T-helper 17 cell (primary cell): ENCODE data around the gene DGKB. TPM values are rescaled to one million over a fixed set of nuclear protein-coding genes. Genes with fewer than 3 reads are reported as not detected.

Experiments
- ATAC-seq: fragments of 150-1000 bp; cut with Tn5 transposase; 2 replicates; pipeline ENCODE4 v1.10.0; 2021; ENCODE audit warnings: mild to moderate bottlenecking, moderate library complexity
- DNase-seq, 3 donors: peaks; one replicate each; pipeline versions ENCODE4 v3.0.0 to v3.0.0-alpha.2; 2020 to 2021
- H3K9me3 ChIP-seq: one replicate; pipeline ENCODE4 v1.7.0; 2013; ENCODE audit warnings: low read length, mild to moderate bottlenecking; ENCODE audit not compliant: control insufficient read depth, poor library complexity, severe bottlenecking
- H3K27ac Mint-ChIP-seq: one replicate; pipeline ENCODE4 v1.8.0; 2022; ENCODE audit warnings: mild to moderate bottlenecking, moderate library complexity, mixed read lengths
- H3K27me3 Mint-ChIP-seq: one replicate; pipeline ENCODE4 v1.8.0; 2022; ENCODE audit warnings: mixed read lengths
- H3K36me3 Mint-ChIP-seq: one replicate; pipeline ENCODE4 v1.8.0; 2022; ENCODE audit warnings: low read depth, mixed read lengths
- H3K4me1 Mint-ChIP-seq: one replicate; pipeline ENCODE4 v1.8.0; 2022; ENCODE audit warnings: mild to moderate bottlenecking, mixed read lengths
- H3K4me3 Mint-ChIP-seq: one replicate; pipeline ENCODE4 v1.8.0; 2022; ENCODE audit warnings: mild to moderate bottlenecking, moderate library complexity, mixed read lengths
- total RNA-seq, 4 donors: library from RNA in 2 of 4; stranded (reverse) in 2 of 4; gene quantifications; one replicate each; pipeline ENCODE4 v1.2.3 and lab custom pipeline; 2022 to 2026

Gene DGKB
- total RNA-seq, 2 donors from 2014 or later = not detected

GRCh38 chr7:14260011-14260410 is 642.5 kb downstream of the DGKB start:
- DNase-seq (no peak), ATAC-seq (no peak)
- peaks cover 3% of the 10 kb centered on the region for H3K4me1 Mint-ChIP-seq
- peaks cover 8% of the 10 kb centered on the region for H3K27me3 Mint-ChIP-seq
- no peaks in the 10 kb centered on the region for H3K9me3 ChIP-seq
- H3K36me3 Mint-ChIP-seq = peaks cover 2% of the 10 kb centered on the region
- H3K27ac Mint-ChIP-seq = no peak overlapping the region
- no peak overlapping the region for H3K4me3 Mint-ChIP-seq

- peaks cover 4% of the 10 kb centered on the region for H3K4me1 Mint-ChIP-seq
- H3K9me3 ChIP-seq = no peaks in the 10 kb centered on the region
- no peak for DNase-seq
- peaks cover 2% of the 10 kb centered on the region for H3K36me3 Mint-ChIP-seq
- H3K4me3 Mint-ChIP-seq = no peak overlapping the region
- peaks cover 10% of the 10 kb centered on the region for H3K27me3 Mint-ChIP-seq
- ATAC-seq = no peak
- no peak overlapping the region for H3K27ac Mint-ChIP-seq
These were observed 643.7 kb downstream of the DGKB start for GRCh38 chr7:14258861-14259260.

GRCh38 chr7:14258441-14258840 is 644.1 kb downstream of the DGKB start:
- Mint-ChIP-seq H3K4me1 (peaks cover 6% of the 10 kb centered on the region), H3K4me3 (no peak overlapping the region), H3K27me3 (peaks cover 13% of the 10 kb centered on the region), H3K36me3 (peaks cover 2% of the 10 kb centered on the region), H3K27ac (no peak overlapping the region)
- no peaks in the 10 kb centered on the region for H3K9me3 ChIP-seq
- DNase-seq (no peak), ATAC-seq (no peak)

DNA sequence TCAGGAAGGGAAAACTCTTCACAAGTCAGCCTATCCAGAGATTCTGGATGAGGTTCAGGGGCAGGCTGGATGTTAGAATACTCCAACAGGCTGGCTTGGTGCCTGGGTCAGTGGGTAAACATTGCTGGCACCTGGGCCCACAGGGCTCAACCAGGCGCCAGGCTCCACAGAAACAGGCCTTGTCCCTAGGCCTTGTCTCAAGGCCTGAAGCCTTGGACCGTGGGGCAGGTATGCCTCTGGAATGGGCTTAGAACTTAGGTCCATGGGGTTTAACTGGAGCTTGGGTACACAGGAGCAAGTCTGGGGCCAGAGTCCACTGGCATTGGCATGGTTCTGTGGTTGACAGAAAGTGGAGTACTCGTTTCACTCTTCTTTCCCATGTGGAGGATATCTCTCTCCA is 650.1 kb downstream of the DGKB start:
- no peak for DNase-seq
- peaks cover 2% of the 10 kb centered on the region for H3K36me3 Mint-ChIP-seq

DNA sequence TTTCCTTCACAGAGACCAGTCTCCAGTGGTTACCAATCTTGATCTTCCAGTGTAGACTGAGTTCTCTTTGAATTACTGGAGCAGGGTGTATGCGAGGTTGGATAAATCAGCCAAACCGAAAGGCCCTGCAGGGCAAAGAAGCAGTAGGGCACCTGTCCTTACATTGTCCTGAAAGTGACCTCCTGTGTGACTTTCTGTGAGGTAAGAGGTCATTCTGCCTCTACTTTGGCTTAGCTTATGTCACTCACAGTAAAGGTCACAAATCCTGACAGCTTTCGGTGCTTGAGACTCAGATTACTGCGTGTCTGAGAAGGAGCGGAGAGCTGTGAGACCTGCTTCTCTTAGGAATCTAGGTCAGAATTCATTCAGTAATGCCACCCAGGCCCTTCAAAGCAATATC is 660.4 kb downstream of the DGKB start:
- H3K27me3 Mint-ChIP-seq = no peaks in the 10 kb centered on the region
- H3K4me1 Mint-ChIP-seq = no peaks in the 10 kb centered on the region
- no peak overlapping the region for H3K4me3 Mint-ChIP-seq
- DNase-seq = no peak
- H3K27ac Mint-ChIP-seq = no peak overlapping the region
- ATAC-seq = no peak
- H3K9me3 ChIP-seq = no peaks in the 10 kb centered on the region
- H3K36me3 Mint-ChIP-seq = no peaks in the 10 kb centered on the region

More for the DNA sequence above, 650.1 kb downstream of the DGKB start:
- peaks cover 13% of the 10 kb centered on the region for H3K27me3 Mint-ChIP-seq
- H3K4me3 Mint-ChIP-seq = no peak overlapping the region
- ATAC-seq = no peak
- no peak overlapping the region for H3K27ac Mint-ChIP-seq
- peaks cover 2% of the 10 kb centered on the region for H3K9me3 ChIP-seq
- peaks cover 6% of the 10 kb centered on the region for H3K4me1 Mint-ChIP-seq

DNA sequence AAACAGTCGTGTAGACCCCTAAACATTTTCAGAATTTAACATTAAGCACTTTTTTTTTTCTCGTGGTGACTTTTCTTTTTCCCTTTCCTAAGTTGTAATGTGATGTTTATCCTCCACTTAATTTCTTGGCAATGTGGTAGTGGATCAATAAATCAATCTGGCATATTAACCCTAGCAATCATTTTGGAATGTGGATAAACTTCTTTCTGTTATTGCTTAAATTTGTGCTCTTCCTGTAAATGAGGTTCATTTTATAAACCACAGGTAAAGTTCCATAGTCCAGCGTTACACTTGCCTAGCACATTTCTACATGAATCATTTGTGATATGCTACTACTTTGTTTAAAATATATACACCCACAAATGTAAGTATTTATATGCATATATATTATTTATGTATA is 665.7 kb downstream of the DGKB start:
- ATAC-seq (no peak), DNase-seq (no peak)
- Mint-ChIP-seq H3K4me1 (no peaks in the 10 kb centered on the region), H3K27ac (no peak overlapping the region), H3K4me3 (no peak overlapping the region), H3K27me3 (peaks cover 6% of the 10 kb centered on the region), H3K36me3 (no peaks in the 10 kb centered on the region)
- no peaks in the 10 kb centered on the region for H3K9me3 ChIP-seq

- no peak for DNase-seq
- H3K27ac Mint-ChIP-seq = no peak overlapping the region
- ATAC-seq = no peak
- H3K4me3 Mint-ChIP-seq = no peak overlapping the region
- H3K27me3 Mint-ChIP-seq = peaks cover 6% of the 10 kb centered on the region
- H3K4me1 Mint-ChIP-seq = no peaks in the 10 kb centered on the region
- H3K9me3 ChIP-seq = no peaks in the 10 kb centered on the region
- no peaks in the 10 kb centered on the region for H3K36me3 Mint-ChIP-seq
These were observed 667.5 kb downstream of the DGKB start for GRCh38 chr7:14235056-14235455.

DNA sequence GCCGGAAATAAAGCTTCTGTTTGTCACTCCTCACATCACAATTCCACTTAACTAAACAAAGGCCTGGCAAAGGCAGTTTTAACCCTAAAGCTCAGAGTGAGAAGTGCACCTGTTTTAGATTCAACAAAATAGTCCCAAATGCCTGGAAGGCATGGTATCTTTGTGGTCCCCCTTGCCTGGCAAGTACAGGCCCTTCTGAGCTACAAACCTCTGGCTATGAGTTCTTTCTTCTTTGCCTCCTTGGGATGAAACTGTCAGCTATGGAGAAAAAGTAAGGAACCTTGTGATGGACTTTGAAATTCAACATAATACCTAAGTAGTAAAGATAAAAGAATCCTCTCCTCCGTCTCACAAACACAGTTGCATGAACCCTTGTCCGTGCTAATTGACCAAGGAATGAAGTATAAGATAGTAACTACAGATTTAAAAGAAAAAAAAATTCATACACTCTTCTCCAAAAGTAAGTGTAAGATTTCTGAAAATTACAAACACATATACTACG is 668.6 kb downstream of the DGKB start:
- peaks cover 6% of the 10 kb centered on the region for H3K27me3 Mint-ChIP-seq
- H3K27ac Mint-ChIP-seq = no peak overlapping the region
- ATAC-seq = no peak
- no peak overlapping the region for H3K4me3 Mint-ChIP-seq
- H3K4me1 Mint-ChIP-seq = no peaks in the 10 kb centered on the region
- no peaks in the 10 kb centered on the region for H3K9me3 ChIP-seq
- no peak for DNase-seq
- H3K36me3 Mint-ChIP-seq = no peaks in the 10 kb centered on the region

GRCh38 chr7:14233076-14233867 is 669.3 kb downstream of the DGKB start:
- no peaks in the 10 kb centered on the region for H3K36me3 Mint-ChIP-seq
- H3K27me3 Mint-ChIP-seq = peaks cover 6% of the 10 kb centered on the region
- no peaks in the 10 kb centered on the region for H3K9me3 ChIP-seq
- H3K4me3 Mint-ChIP-seq = no peak overlapping the region
- H3K4me1 Mint-ChIP-seq = no peaks in the 10 kb centered on the region
- ATAC-seq (no peak), DNase-seq (no peak)
- no peak overlapping the region for H3K27ac Mint-ChIP-seq

- no peak overlapping the region for H3K27ac Mint-ChIP-seq
- H3K4me3 Mint-ChIP-seq = no peak overlapping the region
- no peaks in the 10 kb centered on the region for H3K4me1 Mint-ChIP-seq
- peaks cover 6% of the 10 kb centered on the region for H3K27me3 Mint-ChIP-seq
- H3K36me3 Mint-ChIP-seq = no peaks in the 10 kb centered on the region
- H3K9me3 ChIP-seq = no peaks in the 10 kb centered on the region
- DNase-seq (no peak), ATAC-seq (no peak)
These were observed 673.5 kb downstream of the DGKB start for GRCh38 chr7:14229047-14229446.

DNA sequence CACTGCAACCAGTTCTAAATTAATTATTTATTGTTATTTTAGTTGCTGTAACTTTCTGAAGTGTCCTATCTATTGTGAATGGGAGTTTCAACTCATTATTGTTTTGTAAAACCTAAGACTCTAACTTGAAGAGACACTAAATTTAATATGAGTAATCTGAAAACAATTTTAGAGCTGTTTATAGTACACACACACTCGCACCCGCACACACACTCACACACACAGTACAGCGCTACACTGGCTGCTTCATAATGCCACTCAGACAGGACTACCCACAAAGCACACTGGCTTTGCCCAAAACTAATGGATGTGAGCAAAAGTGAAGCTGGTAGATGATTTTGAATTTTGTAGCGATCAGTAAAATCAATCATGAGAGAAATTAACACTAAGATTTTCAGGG is 674.2 kb downstream of the DGKB start:
- Mint-ChIP-seq H3K27ac (no peak overlapping the region), H3K4me1 (no peaks in the 10 kb centered on the region), H3K36me3 (no peaks in the 10 kb centered on the region), H3K4me3 (no peak overlapping the region), H3K27me3 (peaks cover 6% of the 10 kb centered on the region)
- no peak for ATAC-seq
- H3K9me3 ChIP-seq = no peaks in the 10 kb centered on the region
- DNase-seq = no peak

DNA sequence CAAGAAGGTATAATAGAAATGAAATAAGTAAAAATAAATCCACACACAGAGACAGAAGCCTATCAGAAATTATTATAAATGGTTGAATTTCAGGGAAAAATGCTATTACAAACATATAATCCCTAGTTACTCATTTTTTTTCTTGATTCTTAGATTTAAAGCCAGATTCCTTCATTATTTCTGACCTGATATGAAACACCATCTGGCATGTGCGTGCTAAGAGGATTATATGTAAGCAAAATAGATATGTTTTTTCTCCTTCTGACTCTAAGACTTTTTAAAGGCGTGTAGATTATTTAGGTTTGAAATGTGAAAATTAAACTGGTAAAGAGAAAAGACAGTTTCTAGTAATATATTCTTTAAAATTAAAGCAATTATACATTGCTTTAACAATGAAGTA is 676.4 kb downstream of the DGKB start:
- Mint-ChIP-seq H3K4me3 (no peak overlapping the region), H3K27ac (no peak overlapping the region), H3K4me1 (peaks cover 2% of the 10 kb centered on the region), H3K27me3 (no peaks in the 10 kb centered on the region), H3K36me3 (no peaks in the 10 kb centered on the region)
- H3K9me3 ChIP-seq = no peaks in the 10 kb centered on the region
- DNase-seq (no peak), ATAC-seq (no peak)

- no peak overlapping the region for H3K4me3 Mint-ChIP-seq
- no peak for ATAC-seq
- DNase-seq = no peak
- no peaks in the 10 kb centered on the region for H3K36me3 Mint-ChIP-seq
- peaks cover 2% of the 10 kb centered on the region for H3K4me1 Mint-ChIP-seq
- no peak overlapping the region for H3K27ac Mint-ChIP-seq
- H3K27me3 Mint-ChIP-seq = no peaks in the 10 kb centered on the region
- H3K9me3 ChIP-seq = no peaks in the 10 kb centered on the region
These were observed 683.4 kb downstream of the DGKB start for GRCh38 chr7:14219125-14219524.

GRCh38 chr7:14218338-14218737 is 684.2 kb downstream of the DGKB start:
- Mint-ChIP-seq H3K27me3 (no peaks in the 10 kb centered on the region), H3K4me1 (peaks cover 5% of the 10 kb centered on the region), H3K36me3 (no peaks in the 10 kb centered on the region), H3K4me3 (no peak overlapping the region), H3K27ac (no peak overlapping the region)
- DNase-seq (no peak), ATAC-seq (no peak)
- H3K9me3 ChIP-seq = no peaks in the 10 kb centered on the region
